ENCODE measurements around the gene SMARCC2. TPM values are rescaled to one million over a fixed set of nuclear protein-coding genes. Genes with fewer than 3 reads are reported as not detected.

Gene SMARCC2
- polyA plus RNA-seq, 2 of the 4 experiments (the other 2 are of a cell fraction), result 51.9 to 83.9 TPM

GRCh38 chr12:56208006-56208405, 18.7 kb upstream of the SMARCC2 start:
- Histone ChIP-seq H3K9me3 (no peaks in the 10 kb centered on the region), H3K4me3 (no peak overlapping the region), H3K4me1 (no peaks in the 10 kb centered on the region), H3K27ac (no peak overlapping the region), H3K4me2 (no peak overlapping the region)
- no peak for TF ChIP-seq RARB (CRISPR knock-in tag; IDR thresholded peaks at IDR 0.05)
- TF ChIP-seq NR3C1 (IDR thresholded peaks at IDR 0.05), result no peak
- TF ChIP-seq HEYL (CRISPR knock-in tag; IDR thresholded peaks at IDR 0.05), result no peak
- no peak for TF ChIP-seq TP53 (CRISPR knock-in tag; IDR thresholded peaks at IDR 0.05)
- TF ChIP-seq ZFP36 (IDR thresholded peaks at IDR 0.05; ENCODE audit: borderline replicate concordance, partially characterized antibody), result no peak
- no peak for TF ChIP-seq USF2 (IDR thresholded peaks at IDR 0.05)
- no peak for TF ChIP-seq HES2 (IDR thresholded peaks at IDR 0.05)
- TF ChIP-seq MAX (IDR thresholded peaks at IDR 0.05), result no peak
- TF ChIP-seq CBX8 (IDR thresholded peaks at IDR 0.05), result no peak
- TF ChIP-seq E2F6 (IDR thresholded peaks at IDR 0.05; ENCODE audit: borderline replicate concordance, low read depth), result no peak
- no peak for TF ChIP-seq PBX3 (IDR thresholded peaks at IDR 0.05)
- TF ChIP-seq MYC (IDR thresholded peaks at IDR 0.05; ENCODE audit: borderline replicate concordance, low read length), result no peak
- TF ChIP-seq SREBF2 (IDR thresholded peaks at IDR 0.05), result no peak
- no peak for TF ChIP-seq CBX2 (IDR thresholded peaks at IDR 0.05; ENCODE audit: borderline replicate concordance, low read depth)
- no peak for TF ChIP-seq EP300 (IDR thresholded peaks at IDR 0.05)
- no peak for TF ChIP-seq JUNB (IDR thresholded peaks at IDR 0.05)
- no peak for TF ChIP-seq ZSCAN20 (CRISPR knock-in tag; IDR thresholded peaks at IDR 0.05)
- no peak for TF ChIP-seq GATA3 (IDR thresholded peaks at IDR 0.05; ENCODE audit: borderline replicate concordance)
- no peak for TF ChIP-seq NPAS2 (CRISPR knock-in tag; IDR thresholded peaks at IDR 0.05; ENCODE audit: borderline replicate concordance)
- no peak for TF ChIP-seq HMGXB4 (CRISPR knock-in tag; IDR thresholded peaks at IDR 0.05; ENCODE audit: borderline replicate concordance)
- FAIRE-seq (no peak), ATAC-seq (no peak), DNase-seq (ENCODE audit: low read depth in 1 of 2, low spot score in 1 of 2) (no peak)
- 94% methylated on average over 6 of the region's 6 CpGs for WGBS (ENCODE audit: missing lambda C conversion rate)
- CTCF ChIA-PET, result interaction anchor here (0.8 to 6.1 kb wide), 9 partner anchors 9 to 306 kb away, joined by 3 to 77 read pairs (median 5); partner anchors contain the start of genes ANKRD52, COQ10A, RNF41 and SMARCC2
- POLR2A ChIA-PET, result interaction anchor here (0.6 to 3.4 kb wide), 2 partner anchors 14 to 417 kb away, joined by 3 to 34 read pairs; partner anchors contain the start of gene RNF41

GRCh38 chr12:56206452-56207166, 17.3 kb upstream of the SMARCC2 start:
- 63% methylated on average over 14 of the region's 14 CpGs for WGBS (ENCODE audit: missing lambda C conversion rate)
- Histone ChIP-seq H3K27ac (no peak overlapping the region), H3K4me3 (no peak overlapping the region), H3K4me2 (no peak overlapping the region), H3K9me3 (no peaks in the 10 kb centered on the region), H3K4me1 (no peaks in the 10 kb centered on the region)
- ChIA-PET POLR2A (interaction anchor here (3.4 kb wide), 1 partner anchor 15 kb away, joined by 34 read pairs; the partner anchor contains the start of gene RNF41), CTCF (interaction anchor here (0.6 to 6.1 kb wide), 27 partner anchors 10 to 373 kb away, joined by 3 to 77 read pairs (median 4); partner anchors contain the start of genes ANKRD52, RNF41, SMARCC2 and SPRYD4)
- no peak for FAIRE-seq
- ATAC-seq, result peak; percentile 94 to 96
- peak; percentile 72 to 74 for DNase-seq (ENCODE audit: low read depth in 1 of 2, low spot score in 1 of 2)
- TF ChIP-seq RAD21 (conservative IDR thresholded peaks at IDR 0.05 in 1 of 2, IDR thresholded peaks at IDR 0.05 in 1 of 2) (peak; percentile 45 to 68; a peak in 4 of 5 replicates), TP53 (CRISPR knock-in tag; IDR thresholded peaks at IDR 0.05) (no peak), CTCF (IDR thresholded peaks at IDR 0.05) (peak; percentile 61), SMC3 (IDR thresholded peaks at IDR 0.05) (peak; percentile 46; the same call in 2 of the 3 replicates)
